Measurements from ENCODE around the gene SELENOS. TPM values are rescaled to one million over a fixed set of nuclear protein-coding genes. Genes with fewer than 3 reads are reported as not detected.

The SELENOS gene
- total RNA-seq, 1 donor from 2014 or later, result 47.7 TPM

DNA sequence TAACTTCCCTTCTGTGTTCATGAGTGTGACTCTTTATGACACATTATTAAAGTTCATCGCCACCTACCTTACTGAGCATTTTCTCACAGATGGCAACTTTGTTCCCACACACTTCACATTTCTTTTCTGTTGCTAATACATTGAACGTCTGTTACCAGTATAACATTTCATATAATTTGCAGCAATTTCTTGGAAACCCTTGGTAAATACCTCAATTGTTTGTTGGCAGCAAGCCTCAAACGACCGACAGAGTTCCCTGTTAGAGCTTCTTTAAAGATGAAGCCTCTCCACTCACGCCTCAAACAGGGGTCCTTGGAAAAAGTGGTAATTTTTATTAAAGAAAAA, 22.3 kb downstream of the SELENOS start:
- TF ChIP-seq, protein P1, sequence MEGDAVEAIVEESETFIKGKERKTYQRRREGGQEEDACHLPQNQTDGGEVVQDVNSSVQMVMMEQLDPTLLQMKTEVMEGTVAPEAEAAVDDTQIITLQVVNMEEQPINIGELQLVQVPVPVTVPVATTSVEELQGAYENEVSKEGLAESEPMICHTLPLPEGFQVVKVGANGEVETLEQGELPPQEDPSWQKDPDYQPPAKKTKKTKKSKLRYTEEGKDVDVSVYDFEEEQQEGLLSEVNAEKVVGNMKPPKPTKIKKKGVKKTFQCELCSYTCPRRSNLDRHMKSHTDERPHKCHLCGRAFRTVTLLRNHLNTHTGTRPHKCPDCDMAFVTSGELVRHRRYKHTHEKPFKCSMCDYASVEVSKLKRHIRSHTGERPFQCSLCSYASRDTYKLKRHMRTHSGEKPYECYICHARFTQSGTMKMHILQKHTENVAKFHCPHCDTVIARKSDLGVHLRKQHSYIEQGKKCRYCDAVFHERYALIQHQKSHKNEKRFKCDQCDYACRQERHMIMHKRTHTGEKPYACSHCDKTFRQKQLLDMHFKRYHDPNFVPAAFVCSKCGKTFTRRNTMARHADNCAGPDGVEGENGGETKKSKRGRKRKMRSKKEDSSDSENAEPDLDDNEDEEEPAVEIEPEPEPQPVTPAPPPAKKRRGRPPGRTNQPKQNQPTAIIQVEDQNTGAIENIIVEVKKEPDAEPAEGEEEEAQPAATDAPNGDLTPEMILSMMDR (conservative IDR thresholded peaks at IDR 0.05; ENCODE audit: low read depth, low read length), result no peak

DNA sequence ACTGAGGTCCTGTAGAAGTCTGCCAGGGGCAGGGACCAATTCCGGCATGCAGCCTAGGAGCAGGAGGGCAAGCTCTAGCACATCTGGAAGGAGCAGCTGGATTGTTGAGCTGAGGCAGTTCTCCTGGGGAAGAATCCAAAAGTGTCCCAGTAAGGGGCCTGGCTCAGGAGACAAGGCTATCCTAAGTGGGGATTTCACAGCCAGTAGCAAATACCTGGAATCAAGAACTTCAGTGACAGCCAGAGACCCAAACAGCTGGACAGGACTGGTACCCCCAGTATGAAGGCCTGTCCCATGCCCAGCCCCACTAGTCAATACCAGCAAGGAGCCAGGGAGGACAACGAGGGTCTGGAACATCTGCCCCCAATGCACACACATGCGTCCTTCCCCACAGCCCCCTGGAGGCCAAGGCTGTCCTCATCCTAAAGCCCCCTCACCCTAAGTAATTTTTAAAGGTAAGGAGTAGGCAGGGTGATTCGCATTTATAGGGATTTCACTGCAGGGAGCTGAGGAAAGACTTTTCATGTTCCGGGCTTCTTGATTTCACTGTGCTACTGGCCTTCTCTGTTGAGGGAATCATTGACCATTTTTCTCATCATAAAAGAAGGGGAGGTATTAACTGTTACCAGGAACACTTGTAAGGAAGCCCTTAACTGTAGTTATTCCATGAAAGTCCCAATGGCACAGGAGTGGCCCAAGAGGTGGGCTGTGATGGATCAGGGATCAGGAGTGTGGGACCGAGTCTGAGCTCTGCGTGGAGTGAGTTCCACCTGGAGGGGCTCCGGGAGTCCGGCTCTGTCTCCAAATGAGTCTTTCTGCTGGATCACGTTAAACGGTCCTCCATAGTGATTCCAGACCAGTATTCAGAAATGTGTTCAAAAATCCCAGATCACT, 22.9 kb downstream of the SELENOS start:
- no peak overlapping the region for H3K4me3 ChIP-seq (ENCODE audit: low read depth, low read length)
- TF ChIP-seq, protein P1 (conservative IDR thresholded peaks at IDR 0.05; ENCODE audit: low read depth, low read length), result no peak
- DNase-seq (ENCODE audit: low read depth), result no peak

More for the DNA sequence above, 22.3 kb downstream of the SELENOS start:
- H3K4me3 ChIP-seq (ENCODE audit: low read depth, low read length), result no peak overlapping the region
- no peak for DNase-seq (ENCODE audit: low read depth)

DNA sequence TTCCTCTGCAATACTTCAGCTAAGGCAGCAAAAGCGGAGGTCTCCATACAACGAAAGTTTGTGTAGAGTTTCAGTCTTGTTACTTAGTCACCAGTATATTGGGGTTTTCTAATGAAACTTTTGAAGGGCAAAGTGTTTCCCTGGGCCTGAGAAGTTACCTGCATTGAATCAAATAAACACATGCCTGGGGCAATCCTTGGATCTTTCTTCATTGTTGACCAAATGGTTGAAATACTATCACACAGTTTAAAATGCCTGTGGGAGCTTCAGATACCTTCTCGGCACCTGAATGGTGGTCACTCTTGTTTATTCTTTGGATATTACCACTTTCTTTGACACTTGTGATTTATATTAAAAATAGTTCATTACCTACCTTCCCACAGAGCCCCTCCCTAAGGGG, 24.4 kb downstream of the SELENOS start:
- no peak for DNase-seq (ENCODE audit: low read depth)
- TF ChIP-seq, protein P1 (conservative IDR thresholded peaks at IDR 0.05; ENCODE audit: low read depth, low read length), result no peak
- H3K4me3 ChIP-seq (ENCODE audit: low read depth, low read length), result peak overlapping the region; percentile 73

GRCh38 chr15:101251830-101252820, 25.2 kb downstream of the SELENOS start, which contains the start of gene CHSY1:
TSS of gene CHSY1 (minus strand) at chr15:101252048. CDS start at chr15:101251456, 592 bp downstream.
- DNase-seq (ENCODE audit: low read depth), result no peak
- TF ChIP-seq, protein P1 (conservative IDR thresholded peaks at IDR 0.05; ENCODE audit: low read depth, low read length), result no peak
- peak within 1 kb of the TSS; percentile 85 for H3K4me3 ChIP-seq (ENCODE audit: low read depth, low read length)

DNA sequence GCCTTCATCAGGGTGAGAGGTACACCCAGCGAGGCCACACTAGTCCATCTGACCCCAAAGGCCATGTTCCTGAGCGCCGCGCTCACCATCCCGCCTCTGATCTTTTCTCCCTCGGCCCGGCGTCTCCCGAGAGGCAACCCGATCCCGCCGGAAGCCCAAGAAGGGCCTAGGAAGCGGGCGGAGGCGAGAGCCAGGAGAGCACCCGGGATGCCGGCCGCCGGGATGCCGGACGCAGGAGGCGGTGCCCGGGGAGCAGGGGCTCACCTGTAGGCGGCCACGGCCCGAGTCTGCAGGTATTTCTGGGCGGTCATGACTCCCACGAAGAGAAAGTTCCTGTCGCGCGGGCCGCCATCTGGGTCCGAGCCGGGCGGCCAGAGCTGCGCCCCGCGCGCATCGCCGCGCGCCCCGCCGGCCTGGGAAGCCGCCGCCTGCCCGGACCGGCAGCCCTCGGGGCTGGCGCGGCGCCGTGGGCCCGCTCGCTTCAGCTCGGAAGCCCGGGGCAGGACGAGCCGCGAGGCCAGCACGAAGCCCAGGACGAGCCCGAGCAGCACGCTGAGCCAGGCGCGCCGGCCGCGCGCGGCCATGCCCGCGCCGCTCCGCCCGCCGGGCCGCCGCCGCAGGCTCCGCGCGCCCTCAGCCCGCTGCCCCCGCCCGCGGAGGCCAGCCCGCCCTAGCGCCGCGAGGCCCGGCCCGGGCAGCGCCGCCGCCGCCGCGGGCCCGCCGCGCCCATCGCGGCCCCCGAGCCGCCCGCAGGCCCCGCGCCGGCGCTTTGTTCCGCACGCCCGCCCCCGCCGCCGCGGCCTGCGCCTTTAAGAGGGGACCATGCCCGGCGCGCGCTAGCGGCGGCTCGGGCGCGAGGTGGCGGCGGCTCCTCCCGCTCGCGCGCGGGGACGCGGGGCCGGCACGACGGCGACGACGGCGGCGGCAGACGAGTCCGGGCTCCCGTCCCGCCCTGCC, 26.1 kb downstream of the SELENOS start:
- DNase-seq (ENCODE audit: low read depth), result no peak
- TF ChIP-seq, protein P1 (conservative IDR thresholded peaks at IDR 0.05; ENCODE audit: low read depth, low read length), result no peak
- H3K4me3 ChIP-seq (ENCODE audit: low read depth, low read length), result peak overlapping the region; percentile 85

DNA sequence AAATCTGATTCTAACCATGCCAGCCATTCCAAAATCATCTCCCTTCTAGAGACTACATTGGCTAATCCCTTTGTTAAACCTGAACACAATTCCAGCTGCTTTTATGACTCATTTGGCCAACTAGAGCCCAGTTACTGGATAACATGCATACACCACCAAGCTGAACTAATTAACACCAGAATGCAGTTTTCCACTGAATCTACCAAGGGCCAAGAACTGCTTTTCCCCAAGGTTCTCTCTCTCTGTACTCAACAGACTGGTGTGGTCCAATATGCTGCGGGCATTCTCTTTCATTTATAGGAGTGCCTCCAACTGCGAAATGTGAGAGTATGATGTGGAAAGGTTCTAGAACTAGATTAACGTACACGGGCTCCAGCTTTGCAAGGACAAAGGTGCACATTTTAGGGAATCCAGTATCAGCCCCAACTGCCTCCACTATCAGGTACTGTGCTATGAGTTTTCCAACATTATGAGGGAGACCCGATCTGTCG, 26.9 kb downstream of the SELENOS start:
- TF ChIP-seq, protein P1 (conservative IDR thresholded peaks at IDR 0.05; ENCODE audit: low read depth, low read length), result no peak
- peak; percentile 82 for DNase-seq (ENCODE audit: low read depth)
- peak overlapping the region; percentile 85 for H3K4me3 ChIP-seq (ENCODE audit: low read depth, low read length)

All from epithelial cell of proximal tubule (primary cell).